Measurements from ENCODE around the gene NDE1.

Gene NDE1

GRCh38 chr16:15708096-15708495 is 58.1 kb downstream of the NDE1 start:
- Histone ChIP-seq H3K36me3 (no peaks in the 10 kb centered on the region; the same call in 1 of the 2 replicates), H3K4me3 (ENCODE audit: low read depth, low read length) (no peak overlapping the region), H3K9me3 (no peaks in the 10 kb centered on the region), H3K4me1 (no peaks in the 10 kb centered on the region), H3K27me3 (no peaks in the 10 kb centered on the region)
- no peak for TF ChIP-seq CTCF (IDR thresholded peaks at IDR 0.05; ENCODE audit: low read depth, low read length)
- no peak for DNase-seq

GRCh38 chr16:15708997-15709396 is 59.0 kb downstream of the NDE1 start:
- Histone ChIP-seq H3K4me1 (no peaks in the 10 kb centered on the region), H3K27me3 (no peaks in the 10 kb centered on the region), H3K9me3 (no peaks in the 10 kb centered on the region), H3K36me3 (no peaks in the 10 kb centered on the region; the same call in 1 of the 2 replicates), H3K4me3 (ENCODE audit: low read depth, low read length) (no peak overlapping the region)
- TF ChIP-seq CTCF (IDR thresholded peaks at IDR 0.05; ENCODE audit: low read depth, low read length): no peak
- no peak for DNase-seq

DNA sequence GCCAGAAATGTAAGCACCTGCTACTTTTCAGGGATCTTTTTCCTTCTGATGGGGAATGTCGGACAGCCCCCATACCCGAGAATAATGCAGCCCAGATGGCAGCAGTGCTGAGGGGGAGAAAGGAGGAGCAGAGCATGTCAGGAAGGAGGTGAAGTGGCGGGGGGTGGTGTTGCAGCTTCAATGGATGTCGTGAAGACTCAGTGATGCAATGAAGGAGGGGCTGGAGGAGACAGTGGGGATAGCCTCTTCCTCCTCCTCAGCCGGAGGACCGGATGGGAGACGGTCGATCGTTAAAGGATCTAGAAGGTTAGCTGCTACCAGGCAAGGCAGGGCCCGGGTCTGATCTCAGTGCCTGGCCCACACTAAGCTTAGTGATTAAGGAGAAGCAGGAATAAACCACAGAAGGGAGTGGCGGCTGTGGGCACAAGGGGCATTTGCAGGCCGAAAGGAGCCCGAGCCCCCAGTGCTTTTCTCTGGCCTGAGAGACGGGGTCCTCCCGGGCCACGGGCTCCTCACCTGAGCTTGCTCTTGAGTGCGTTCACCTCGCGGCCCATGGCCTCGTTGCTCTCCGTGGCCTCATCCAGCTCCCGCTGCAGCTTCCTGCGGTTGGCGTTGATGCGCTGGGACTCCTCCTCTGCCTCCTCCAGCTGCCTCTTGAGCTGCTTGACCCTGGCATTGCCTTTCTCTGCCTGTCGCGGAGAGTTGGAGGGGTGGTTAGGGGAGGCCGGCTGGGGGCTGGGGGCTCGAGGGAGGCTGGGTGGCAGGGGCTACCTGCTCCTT is 64.5 kb downstream of the NDE1 start:
- Histone ChIP-seq H3K4me1 (no peaks in the 10 kb centered on the region), H3K4me3 (ENCODE audit: low read depth, low read length) (no peak overlapping the region), H3K36me3 (no peaks in the 10 kb centered on the region), H3K9me3 (no peaks in the 10 kb centered on the region), H3K27me3 (no peaks in the 10 kb centered on the region)
- no peak for DNase-seq
- TF ChIP-seq CTCF (IDR thresholded peaks at IDR 0.05; ENCODE audit: low read depth, low read length): no peak

DNA sequence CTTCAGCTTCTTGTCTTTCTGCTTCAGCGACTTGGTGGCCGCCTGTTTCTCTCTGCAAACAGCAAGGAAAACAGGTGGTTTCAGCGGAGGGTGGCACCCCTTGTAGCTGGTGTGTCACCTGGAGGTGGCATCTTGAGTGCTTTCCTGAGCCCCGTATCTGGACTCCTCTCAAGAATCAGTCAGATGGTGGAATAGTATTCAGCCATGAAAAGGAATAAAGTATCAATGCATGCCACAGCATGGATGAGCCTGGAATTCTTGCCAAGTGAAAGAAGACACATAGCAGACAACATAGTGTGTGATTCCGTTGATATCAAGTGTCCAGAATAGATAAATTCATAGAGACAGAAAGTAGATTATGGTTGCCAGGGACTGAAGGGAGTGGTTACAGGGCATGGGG is 65.2 kb downstream of the NDE1 start:
- Histone ChIP-seq H3K4me3 (ENCODE audit: low read depth, low read length) (no peak overlapping the region), H3K36me3 (no peaks in the 10 kb centered on the region)

DNA sequence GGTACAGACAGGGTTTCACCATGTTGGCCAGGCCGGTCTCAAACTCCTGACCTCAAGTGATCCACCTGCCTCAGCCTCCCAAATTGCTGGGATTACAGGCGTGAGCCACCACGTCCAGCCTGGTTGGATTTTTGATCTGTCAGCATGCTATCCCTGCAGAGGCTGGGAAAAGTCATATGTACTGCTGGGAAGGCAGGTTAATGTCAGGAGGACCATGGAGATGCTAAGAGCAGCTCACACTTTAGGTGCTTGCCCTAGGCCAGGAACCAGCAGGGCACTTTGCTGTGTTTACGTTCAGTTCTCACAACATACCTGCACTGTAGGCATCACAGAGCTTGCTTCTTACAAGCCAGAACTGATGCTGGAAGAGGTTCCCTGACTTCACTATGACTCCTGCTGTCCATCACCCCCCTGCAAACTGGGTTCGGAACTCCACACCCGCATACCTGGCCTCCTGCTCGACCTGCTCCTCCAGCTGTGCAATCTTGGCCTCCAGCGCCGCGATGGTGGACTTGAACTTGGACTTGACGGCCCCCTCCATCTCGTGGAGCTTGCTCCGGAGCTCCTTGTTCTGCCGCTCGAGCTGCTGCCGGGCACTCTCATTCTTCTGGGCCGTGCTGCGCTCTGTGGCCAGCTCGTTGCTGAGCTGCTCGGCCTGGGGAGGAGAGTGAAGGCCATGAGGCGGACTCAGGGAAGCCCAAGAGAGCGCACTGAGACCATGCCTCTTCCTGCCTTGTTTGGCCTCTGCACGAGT is 66.8 kb downstream of the NDE1 start:
- no peak for TF ChIP-seq CTCF (IDR thresholded peaks at IDR 0.05; ENCODE audit: low read depth, low read length)
- Histone ChIP-seq H3K27me3 (no peaks in the 10 kb centered on the region), H3K4me3 (ENCODE audit: low read depth, low read length) (no peak overlapping the region), H3K4me1 (no peaks in the 10 kb centered on the region), H3K9me3 (no peaks in the 10 kb centered on the region), H3K36me3 (no peaks in the 10 kb centered on the region)
- no peak for DNase-seq

More for the DNA sequence above, 65.2 kb downstream of the NDE1 start:
- no peak for DNase-seq
- H3K27me3 ChIP-seq: no peaks in the 10 kb centered on the region
- H3K4me1 ChIP-seq: no peaks in the 10 kb centered on the region
- H3K9me3 ChIP-seq: no peaks in the 10 kb centered on the region
- TF ChIP-seq CTCF (IDR thresholded peaks at IDR 0.05; ENCODE audit: low read depth, low read length): no peak

DNA sequence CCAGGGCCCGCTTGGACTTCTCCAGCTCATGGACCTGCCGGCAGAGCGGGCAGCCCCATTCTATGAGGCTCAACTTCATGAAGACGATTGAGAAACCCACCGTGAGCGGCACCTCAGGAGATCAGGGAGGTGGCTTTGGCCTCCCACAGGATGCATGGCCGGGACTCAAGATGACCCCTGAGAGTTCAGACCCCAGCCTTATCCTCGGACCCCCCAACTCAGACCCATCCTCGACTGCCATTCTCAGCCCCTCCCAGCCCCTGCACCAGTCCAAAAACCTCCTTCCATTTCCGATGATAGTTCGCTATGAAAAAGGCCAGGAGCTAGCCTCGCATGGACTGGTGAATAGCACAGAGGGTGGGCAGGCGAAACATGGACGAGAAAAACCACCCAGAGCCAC is 71.0 kb downstream of the NDE1 start:
- Histone ChIP-seq H3K4me3 (ENCODE audit: low read depth, low read length) (no peak overlapping the region), H3K36me3 (peaks cover 5% of the 10 kb centered on the region), H3K27me3 (no peaks in the 10 kb centered on the region), H3K9me3 (no peaks in the 10 kb centered on the region), H3K4me1 (no peaks in the 10 kb centered on the region)
- TF ChIP-seq CTCF (IDR thresholded peaks at IDR 0.05; ENCODE audit: low read depth, low read length): no peak
- no peak for DNase-seq
